A673 (cell line): ENCODE measurements around the gene FIBCD1. TPM values are rescaled to one million over a fixed set of nuclear protein-coding genes. Genes with fewer than 3 reads are reported as not detected.

Source experiments
- BruUV-seq: library from RNA; stranded (reverse); fragments of 400-500 nt; replicated peaks from 2 replicates; lab custom pipeline; 2021; lab: Mats Ljungman, UMichigan
- CTCF ChIA-PET: fragments of 300-600 bp; sonication (Branson Sonifier 250); formaldehyde crosslinking; loops from one replicate; lab custom pipeline; 2022; ENCODE audit warnings: antibody characterized with exemption; lab: Charles Lee
- POLR2A ChIA-PET: fragments of 300-600 bp; sonication (Branson Sonifier 250); formaldehyde crosslinking; loops from one replicate; lab custom pipeline; 2022; ENCODE audit warnings: antibody characterized with exemption; ENCODE audit not compliant: low non-redundant PET; lab: Charles Lee
- DNase-seq: peaks from one replicate; pipeline ENCODE4 v3.0.0-alpha.2; 2015; ENCODE audit warnings: low spot score
- H3K27ac ChIP-seq: fragments of 200-600 bp; sonication (generic); 2 replicates; pipeline ENCODE4 v1.5.1; 2016; ENCODE audit warnings: mixed run types, low read depth, mild to moderate bottlenecking, mixed read lengths, antibody characterized with exemption, low read length; ENCODE audit not compliant: poor library complexity, severe bottlenecking
- H3K27me3 ChIP-seq: fragments of 200-600 bp; sonication (generic); replicated peaks from 2 replicates; pipeline ENCODE4 v1.6.1; 2017; ENCODE audit warnings: mixed run types, low read depth, mild to moderate bottlenecking, mixed read lengths, antibody characterized with exemption, low read length; ENCODE audit not compliant: insufficient read depth, poor library complexity
- H3K36me3 ChIP-seq: fragments of 200-600 bp; sonication (generic); 2 replicates; pipeline ENCODE4 v1.6.1; 2016; ENCODE audit warnings: mixed run types, mild to moderate bottlenecking, mixed read lengths, antibody characterized with exemption, low read length; ENCODE audit not compliant: insufficient read depth, poor library complexity, severe bottlenecking
- H3K4me1 ChIP-seq: fragments of 200-600 bp; sonication (generic); 2 replicates; pipeline ENCODE4 v1.6.1; 2017; ENCODE audit warnings: mixed run types, mild to moderate bottlenecking, mixed read lengths, antibody characterized with exemption, low read length; ENCODE audit not compliant: insufficient read depth, poor library complexity, severe bottlenecking
- H3K4me3 ChIP-seq: fragments of 200-600 bp; sonication (generic); 2 replicates; pipeline ENCODE4 v1.5.1; 2016; ENCODE audit warnings: low read depth, mixed run types, mild to moderate bottlenecking, mixed read lengths, low read length; ENCODE audit not compliant: poor library complexity, severe bottlenecking
- H3K9me3 ChIP-seq: fragments of 200-600 bp; sonication (generic); 2 replicates; pipeline ENCODE4 v1.6.1; 2016; ENCODE audit warnings: mixed run types, low read depth, mild to moderate bottlenecking, mixed read lengths, antibody characterized with exemption, low read length; ENCODE audit not compliant: poor library complexity, severe bottlenecking
- CTCF ChIP-seq: fragments of 300-800, 200-600 bp; sonication (generic); conservative IDR thresholded peaks from 2 replicates; pipeline ENCODE4 v1.5.1; 2017; ENCODE audit warnings: low read depth, mild to moderate bottlenecking, antibody characterized with exemption, low read length, moderate library complexity, mixed read lengths
- EZH2 ChIP-seq: fragments of 200-600 bp; sonication (generic); IDR thresholded peaks from 2 replicates; pipeline ENCODE4 v1.6.1; 2017; ENCODE audit warnings: borderline replicate concordance, low read depth, mild to moderate bottlenecking, mixed read lengths, antibody characterized with exemption, low read length; ENCODE audit not compliant: poor library complexity, severe bottlenecking
- intact Hi-C: fragments of 100-400 bp; cut with micrococcal nuclease; formaldehyde crosslinking; loops from one replicate; pipeline ENCODE4 v1.10.0; 2022; ENCODE audit not compliant: unreplicated experiment
- total RNA-seq: library from RNA; stranded (reverse); gene quantifications from 2 replicates; pipeline ENCODE4 v1.2.3, GENCODE V29; 2021

The FIBCD1 gene
- total RNA-seq, 1 experiment from 2014 or later: 0.19 TPM

GRCh38 chr9:130887494-130888144 is 51.4 kb downstream of the FIBCD1 start:
- no peaks in the 10 kb centered on the region for H3K9me3 ChIP-seq
- H3K36me3 ChIP-seq: peaks cover 66% of the 10 kb centered on the region
- no TSS peak for BruUV-seq
- ChIA-PET POLR2A (no interaction called here), CTCF (no interaction called here)
- TF ChIP-seq CTCF: no peak
- TF ChIP-seq EZH2: no peak
- no peaks in the 10 kb centered on the region for H3K27me3 ChIP-seq
- no peak for DNase-seq
- intact Hi-C loops: no loop called here
- no peak overlapping the region for H3K27ac ChIP-seq
- no peak overlapping the region for H3K4me3 ChIP-seq
- no peaks in the 10 kb centered on the region for H3K4me1 ChIP-seq

DNA sequence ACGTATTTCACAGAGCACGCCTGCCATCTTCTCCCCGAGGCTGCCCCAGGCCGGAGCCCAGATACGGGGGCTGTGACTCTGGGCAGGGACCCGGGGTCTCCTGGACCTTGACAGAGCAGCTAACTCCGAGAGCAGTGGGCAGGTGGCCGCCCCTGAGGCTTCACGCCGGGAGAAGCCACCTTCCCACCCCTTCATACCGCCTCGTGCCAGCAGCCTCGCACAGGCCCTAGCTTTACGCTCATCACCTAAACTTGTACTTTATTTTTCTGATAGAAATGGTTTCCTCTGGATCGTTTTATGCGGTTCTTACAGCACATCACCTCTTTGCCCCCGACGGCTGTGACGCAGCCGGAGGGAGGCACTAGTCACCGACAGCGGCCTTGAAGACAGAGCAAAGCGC is 52.1 kb downstream of the FIBCD1 start:
- intact Hi-C loops: no loop called here
- POLR2A ChIA-PET: no interaction called here
- Histone ChIP-seq H3K27me3 (no peaks in the 10 kb centered on the region), H3K36me3 (peaks cover 70% of the 10 kb centered on the region), H3K27ac (no peak overlapping the region), H3K9me3 (no peaks in the 10 kb centered on the region), H3K4me3 (no peak overlapping the region), H3K4me1 (no peaks in the 10 kb centered on the region)
- TF ChIP-seq EZH2: no peak
- TF ChIP-seq CTCF: no peak
- CTCF ChIA-PET: no interaction called here
- BruUV-seq: no TSS peak
- DNase-seq: no peak

- no peak overlapping the region for H3K4me3 ChIP-seq
- no peaks in the 10 kb centered on the region for H3K9me3 ChIP-seq
- no TSS peak for BruUV-seq
- CTCF ChIA-PET: no interaction called here
- POLR2A ChIA-PET: no interaction called here
- H3K36me3 ChIP-seq: peaks cover 80% of the 10 kb centered on the region
- H3K27me3 ChIP-seq: no peaks in the 10 kb centered on the region
- H3K4me1 ChIP-seq: no peaks in the 10 kb centered on the region
- TF ChIP-seq EZH2 (no peak), CTCF (no peak)
- no peak for DNase-seq
- intact Hi-C loops: no loop called here
- H3K27ac ChIP-seq: no peak overlapping the region
Observed at GRCh38 chr9:130885484-130886375, 53.3 kb downstream of the FIBCD1 start.
